GM12878 (cell line): ENCODE data around the gene TLE3. TPM values are rescaled to one million over a fixed set of nuclear protein-coding genes. Genes with fewer than 3 reads are reported as not detected.

Experiments used
- ATAC-seq: fragments of 200-7000 bp; cut with Tn5 transposase; 3 replicates; pipeline ENCODE4 v1.9.1; 2020; ENCODE audit warnings: mild to moderate bottlenecking, moderate library complexity
- BruUV-seq: library from RNA; stranded (reverse); fragments of 400-500 nt; replicated peaks from 2 replicates; lab custom pipeline; 2021; lab: Mats Ljungman, UMichigan
- CTCF ChIA-PET: fragments of 300-600 bp; sonication (Branson Sonifier 250); formaldehyde crosslinking; extraction: SDS; loops from one replicate; lab custom pipeline; 2021; ENCODE audit warnings: inconsistent platforms; lab: Yijun Ruan, JAX
- POLR2A ChIA-PET: fragments of 350-600 bp; formaldehyde crosslinking; extraction: SDS; loops from one replicate; lab custom pipeline; 2021; ENCODE audit warnings: inconsistent platforms; lab: Charles Lee
- RAD21 ChIA-PET: fragments of 300-600 bp; sonication (Branson Sonifier 250); formaldehyde crosslinking; loops from one replicate; lab custom pipeline; 2023; ENCODE audit warnings: antibody characterized with exemption; ENCODE audit not compliant: unreplicated experiment; lab: Charles Lee
- SMC1A ChIA-PET: fragments of 300-600 bp; sonication (Branson Sonifier 250); formaldehyde crosslinking; loops from one replicate; lab custom pipeline; 2023; ENCODE audit not compliant: unreplicated experiment, uncharacterized antibody; lab: Charles Lee
- DNase-seq: peaks from one replicate; pipeline ENCODE4 v3.0.0-alpha.2; 2011; ENCODE audit warnings: low read depth, low spot score
- FAIRE-seq: peaks from 3 replicates; lab custom pipeline; 2011; peaks lifted over from hg19 to GRCh38; lab: Jason Lieb, UNC
- H2AFZ ChIP-seq: 2 replicates; pipeline ENCODE4 v1.6.0; 2011; ENCODE audit warnings: low read depth, low read length, control low read depth; ENCODE audit not compliant: control insufficient read depth
- H3K27ac ChIP-seq: 2 replicates; pipeline ENCODE4 v1.5.1; 2011; ENCODE audit warnings: control low read depth; ENCODE audit not compliant: control insufficient read depth, insufficient read depth
- H3K27me3 ChIP-seq, 2 experiments: replicated peaks in 1 of 2; 2 replicates each; pipeline versions ENCODE4 v1.6.0 to v1.6.1; 2011; ENCODE audit warnings: low read length in 1 of 2; ENCODE audit not compliant: control insufficient read depth in 2 of 2, insufficient read depth in 2 of 2
- H3K36me3 ChIP-seq, 2 experiments: 2 replicates each; pipeline ENCODE4 v1.5.1; 2011; ENCODE audit warnings: low read length in 1 of 2; ENCODE audit not compliant: control insufficient read depth in 2 of 2, insufficient read depth in 2 of 2
- H3K4me1 ChIP-seq: 2 replicates; pipeline ENCODE4 v1.6.1; 2011; ENCODE audit warnings: mild to moderate bottlenecking, low read length, moderate library complexity, mixed read lengths; ENCODE audit not compliant: control insufficient read depth, insufficient read depth
- H3K4me2 ChIP-seq: 2 replicates; pipeline ENCODE4 v1.6.0; 2011; ENCODE audit warnings: control low read depth; ENCODE audit not compliant: control insufficient read depth, insufficient read depth
- H3K4me3 ChIP-seq: fragments of 200-600 bp; sonication (generic); 2 replicates; pipeline ENCODE4 v1.5.1; 2016
- H3K79me2 ChIP-seq: 2 replicates; pipeline ENCODE4 v1.6.0; 2011; ENCODE audit warnings: low read length; ENCODE audit not compliant: control insufficient read depth, insufficient read depth
- H3K9ac ChIP-seq: 2 replicates; pipeline ENCODE4 v1.8.0; 2011; ENCODE audit warnings: low read length, control low read depth, mixed read lengths; ENCODE audit not compliant: control insufficient read depth, insufficient read depth
- H3K9me3 ChIP-seq: replicated peaks from 3 replicates; pipeline ENCODE4 v1.5.1; 2011; ENCODE audit warnings: mild to moderate bottlenecking, low read length; ENCODE audit not compliant: control insufficient read depth, insufficient read depth
- H4K20me1 ChIP-seq: 2 replicates; pipeline ENCODE4 v1.6.0; 2011; ENCODE audit not compliant: control insufficient read depth, insufficient read depth
- MEF2B ChIP-seq: fragments of 450-650 bp; IDR thresholded peaks from 2 replicates; pipeline ENCODE4 v1.6.1; 2018; ENCODE audit warnings: mild to moderate bottlenecking, moderate library complexity; ENCODE audit not compliant: partially characterized antibody, poor library complexity, severe bottlenecking
- MTA3 ChIP-seq: IDR thresholded peaks from 2 replicates; pipeline ENCODE4 v1.6.1; 2012; ENCODE audit warnings: low read length, inconsistent platforms, borderline replicate concordance
- NKRF ChIP-seq: fragments of 450-650 bp; conservative IDR thresholded peaks from 2 replicates; pipeline ENCODE4 v1.6.1; 2017; ENCODE audit warnings: mild to moderate bottlenecking, moderate library complexity
- REST ChIP-seq: IDR thresholded peaks from 2 replicates; pipeline ENCODE4 v1.6.1; 2012; ENCODE audit warnings: mild to moderate bottlenecking, low read depth, low read length
- SIX5 ChIP-seq: IDR thresholded peaks from 2 replicates; pipeline ENCODE4 v1.6.1; 2011; ENCODE audit warnings: mild to moderate bottlenecking, low read depth, low read length, moderate library complexity; ENCODE audit not compliant: severe bottlenecking
- ZNF687 ChIP-seq: fragments of 450-650 bp; IDR thresholded peaks from 2 replicates; pipeline ENCODE4 v1.6.1; 2017; ENCODE audit warnings: mild to moderate bottlenecking, moderate library complexity
- WGBS: methylation state at CpG from one replicate; pipeline ENCODE4 v1.1.6; 2016; ENCODE audit warnings: low lambda C conversion rate; ENCODE audit not compliant: insufficient replicate concordance, insufficient coverage; ENCODE audit errors: missing lambda C conversion rate; 5-methylcytosine and 5-hydroxymethylcytosine counted together
- in situ Hi-C: fragments of 300-500 bp; cut with MboI; formaldehyde crosslinking; loops from 9 replicates; pipeline ENCODE4 v1.14.3; 2018; ENCODE audit warnings: mixed read lengths
- intact Hi-C: fragments of 100-400 bp; cut with micrococcal nuclease; formaldehyde crosslinking; loops from one replicate; pipeline ENCODE4 v1.14.2; 2022; ENCODE audit not compliant: unreplicated experiment
- polyA plus RNA-seq, 11 experiments: library from polyadenylated mRNA; depleted of rRNA in 4 of 11; unstranded in 6 of 11; stranded (reverse) in 5 of 11; fragments of >200 nt; fragmentation: Nextera tagmentation in 4 of 11; fragmentation: Illumina TruSeq in 1 of 11; extraction: Ambion mirVana in 4 of 11; extraction: Trizol in 1 of 11; gene quantifications; 1 replicate in 1 of 11; 2 replicates in 10 of 11; pipeline versions ENCODE4 v1.2.1 to v1.2.3, GENCODE V29; 2011 to 2016; ENCODE audit warnings: inconsistent platforms in 2 of 11, missing spikeins in 2 of 11, low read depth in 1 of 11
- total RNA-seq, 4 experiments: library from RNA; depleted of rRNA in 3 of 4; stranded (reverse); fragments of >200 nt in 3 of 4; fragmentation: Illumina TruSeq in 1 of 4; extraction: Trizol in 1 of 4; gene quantifications; 2 replicates each; pipeline versions ENCODE4 v1.2.1 to v1.2.3, GENCODE V29; 2013 to 2021

The TLE3 gene
- total and polyA plus RNA-seq, 10 of the 15 experiments (the other 5 are each of a cell fraction or from before 2014, with no cell fraction given), result 1.2 to 65.5 (median 9.7) TPM

GRCh38 chr15:70038730-70039392 lies 58.9 kb downstream of the TLE3 start:
- no peaks in the 10 kb centered on the region for H3K36me3 ChIP-seq
- H3K79me2 ChIP-seq, result no peaks in the 10 kb centered on the region
- no peak overlapping the region for H3K9ac ChIP-seq
- CTCF ChIA-PET, result interaction anchor here (0.8 to 1.6 kb wide), 2 partner anchors 24 to 428 kb away, joined by 3 to 4 read pairs; no protein-coding TSS in a partner anchor
- H3K9me3 ChIP-seq, result no peaks in the 10 kb centered on the region; the same call in 2 of the 3 replicates
- DNase-seq, result no peak
- ATAC-seq, result no peak
- in situ Hi-C loops (no loop called here), intact Hi-C loops (loop anchor here (5.0 kb wide), 1 partner anchor 58 kb away; the partner anchor contains the start of gene TLE3)
- no peak overlapping the region for H2AFZ ChIP-seq
- no peak overlapping the region for H3K4me2 ChIP-seq
- no peak overlapping the region for H3K4me3 ChIP-seq
- FAIRE-seq, result no peak
- TF ChIP-seq NKRF (no peak), ZNF687 (no peak), SIX5 (no peak), REST (no peak), MEF2B (no peak), MTA3 (no peak)
- 64% methylated on average over 4 of the region's 4 CpGs for WGBS
- H3K4me1 ChIP-seq, result peaks cover 40% of the 10 kb centered on the region
- RAD21 ChIA-PET, result interaction anchor here (1.2 kb wide), 1 partner anchor 59 kb away, joined by 3 read pairs; no protein-coding TSS in a partner anchor
- SMC1A ChIA-PET, result interaction anchor here (1.1 to 5.1 kb wide), 7 partner anchors 10 to 462 kb away, joined by 3 to 17 read pairs (median 5); no protein-coding TSS in a partner anchor
- no TSS peak for BruUV-seq
- H4K20me1 ChIP-seq, result no peaks in the 10 kb centered on the region
- H3K27me3 ChIP-seq, result no peaks in the 10 kb centered on the region
- POLR2A ChIA-PET, result interaction anchor here (1.6 kb wide), 1 partner anchor 52 kb away, joined by 3 read pairs; no protein-coding TSS in a partner anchor
- H3K27ac ChIP-seq, result no peak overlapping the region
